Loucy (cell line): ENCODE measurements around the gene ERICH6B.

ENCODE experiments used
- H2AFZ ChIP-seq: fragments of 200-600 bp; sonication (generic); 2 replicates; pipeline ENCODE4 v1.6.0; 2016; ENCODE audit warnings: antibody characterized with exemption, mild to moderate bottlenecking, low read length, moderate library complexity
- H3F3A ChIP-seq: fragments of 200-600 bp; 2 replicates; pipeline ENCODE4 v1.6.0; 2016; ENCODE audit warnings: antibody characterized with exemption, low read depth, mild to moderate bottlenecking
- H3K27me3 ChIP-seq: fragments of 200-600 bp; sonication (generic); 2 replicates; pipeline ENCODE4 v1.6.1; 2014; ENCODE audit warnings: low read length, mild to moderate bottlenecking; ENCODE audit not compliant: insufficient read depth, poor library complexity, severe bottlenecking
- H3K36me3 ChIP-seq: fragments of 200-600 bp; sonication (generic); 2 replicates; pipeline ENCODE4 v1.6.1; 2016; ENCODE audit warnings: low read length; ENCODE audit not compliant: insufficient read depth
- H3K4me1 ChIP-seq: fragments of 200-600 bp; sonication (generic); 2 replicates; pipeline ENCODE4 v1.5.1; 2014; ENCODE audit warnings: low read length, mild to moderate bottlenecking; ENCODE audit not compliant: insufficient read depth, poor library complexity, severe bottlenecking
- H3K4me2 ChIP-seq: fragments of 200-600 bp; sonication (generic); 2 replicates; pipeline ENCODE4 v1.6.0; 2014; ENCODE audit warnings: antibody characterized with exemption, low read length, low read depth, mild to moderate bottlenecking; ENCODE audit not compliant: poor library complexity, severe bottlenecking
- H3K4me3 ChIP-seq: fragments of 200-600 bp; sonication (generic); 2 replicates; pipeline ENCODE4 v1.5.1; 2014; ENCODE audit warnings: low read length, mild to moderate bottlenecking, mixed read lengths; ENCODE audit not compliant: poor library complexity, severe bottlenecking
- H3K79me2 ChIP-seq: fragments of 200-600 bp; sonication (generic); 2 replicates; pipeline ENCODE4 v1.6.1; 2014; ENCODE audit warnings: low read length; ENCODE audit not compliant: insufficient read depth
- H3K9ac ChIP-seq: fragments of 200-600 bp; sonication (generic); 2 replicates; pipeline ENCODE4 v1.6.0; 2014; ENCODE audit warnings: mild to moderate bottlenecking, low read depth, low read length, moderate library complexity; ENCODE audit not compliant: poor library complexity, severe bottlenecking
- H3K9me2 ChIP-seq: fragments of 200-600 bp; sonication (generic); replicated peaks from 2 replicates; pipeline ENCODE4 v1.6.1; 2016; ENCODE audit warnings: low read depth, low read length, mixed read lengths
- H3K9me3 ChIP-seq: fragments of 200-600 bp; sonication (generic); 2 replicates; pipeline ENCODE4 v1.6.1; 2014; ENCODE audit warnings: mild to moderate bottlenecking, antibody characterized with exemption, low read length, low read depth; ENCODE audit not compliant: insufficient read depth
- H4K20me1 ChIP-seq: fragments of 200-600 bp; sonication (generic); 2 replicates; pipeline ENCODE4 v1.6.0; 2014; ENCODE audit warnings: antibody characterized with exemption, low read length, mild to moderate bottlenecking; ENCODE audit not compliant: insufficient read depth, poor library complexity, severe bottlenecking
- CTCF ChIP-seq: fragments of 200-600 bp; sonication (generic); conservative IDR thresholded peaks from 2 replicates; pipeline ENCODE4 v1.5.1; 2014; ENCODE audit warnings: mild to moderate bottlenecking, antibody characterized with exemption, low read length
- EZH2phosphoT487 ChIP-seq: fragments of 200-600 bp; IDR thresholded peaks from 2 replicates; pipeline ENCODE4 v1.6.1; 2018; ENCODE audit warnings: antibody characterized with exemption, mild to moderate bottlenecking, moderate library complexity, borderline replicate concordance

The ERICH6B gene

GRCh38 chr13:45540195-45540594 is 75.3 kb downstream of the ERICH6B start:
- Histone ChIP-seq H3K4me1 (no peaks in the 10 kb centered on the region), H4K20me1 (no peaks in the 10 kb centered on the region), H3K36me3 (peaks cover 10% of the 10 kb centered on the region; the same call in 1 of the 2 replicates), H3K9me3 (no peaks in the 10 kb centered on the region), H2AFZ (no peak overlapping the region), H3K9ac (no peak overlapping the region), H3K9me2 (no peaks in the 10 kb centered on the region), H3K4me3 (no peak overlapping the region), H3F3A (no peaks in the 10 kb centered on the region), H3K4me2 (no peak overlapping the region), H3K79me2 (no peaks in the 10 kb centered on the region), H3K27me3 (no peaks in the 10 kb centered on the region)
- TF ChIP-seq EZH2phosphoT487, result no peak
- no peak for TF ChIP-seq CTCF

- Histone ChIP-seq H3K9me2 (no peaks in the 10 kb centered on the region), H3K27me3 (no peaks in the 10 kb centered on the region), H3K4me1 (no peaks in the 10 kb centered on the region), H2AFZ (no peak overlapping the region), H3K9ac (no peak overlapping the region), H3K79me2 (no peaks in the 10 kb centered on the region), H3K4me3 (no peak overlapping the region), H3K36me3 (peaks cover 28% of the 10 kb centered on the region; the same call in 1 of the 2 replicates), H4K20me1 (no peaks in the 10 kb centered on the region), H3K4me2 (no peak overlapping the region), H3K9me3 (no peaks in the 10 kb centered on the region), H3F3A (no peaks in the 10 kb centered on the region)
- TF ChIP-seq EZH2phosphoT487 (no peak), CTCF (no peak)
These were observed 77.2 kb downstream of the ERICH6B start for GRCh38 chr13:45538382-45538781.

DNA sequence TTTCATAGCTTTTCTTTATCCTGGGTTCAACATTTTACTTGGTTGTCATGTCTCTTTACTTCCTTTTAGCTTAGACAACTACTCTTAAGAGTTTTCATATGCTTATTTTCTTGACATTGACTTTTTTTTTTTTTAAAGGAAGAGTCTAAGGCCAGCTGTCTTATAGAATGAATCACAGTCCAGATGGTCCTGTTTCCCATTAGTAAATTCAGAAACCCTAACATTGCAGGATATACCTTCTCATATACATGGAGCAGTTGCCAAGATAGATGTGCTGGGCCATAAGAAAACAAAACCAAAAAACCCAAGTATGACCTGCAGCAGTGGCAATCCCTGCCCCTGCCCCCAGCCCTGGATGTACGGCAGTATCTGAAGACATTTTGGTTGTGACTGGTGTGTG is 78.0 kb downstream of the ERICH6B start:
- H3K79me2 ChIP-seq, result no peaks in the 10 kb centered on the region

More for the DNA sequence above, 78.0 kb downstream of the ERICH6B start:
- Histone ChIP-seq H3K9ac (no peak overlapping the region), H3K36me3 (peaks cover 36% of the 10 kb centered on the region; the same call in 1 of the 2 replicates), H3K27me3 (no peaks in the 10 kb centered on the region), H3K9me2 (no peaks in the 10 kb centered on the region), H2AFZ (no peak overlapping the region), H4K20me1 (no peaks in the 10 kb centered on the region), H3F3A (no peaks in the 10 kb centered on the region), H3K4me1 (no peaks in the 10 kb centered on the region), H3K9me3 (no peaks in the 10 kb centered on the region), H3K4me2 (no peak overlapping the region), H3K4me3 (no peak overlapping the region)
- TF ChIP-seq EZH2phosphoT487, result no peak
- TF ChIP-seq CTCF, result no peak
